Omental fat pad (tissue), 4 donors: ENCODE data around the gene GAL3ST3. TPM values are rescaled to one million over a fixed set of nuclear protein-coding genes. Genes with fewer than 3 reads are reported as not detected.
"Not testable (repeated sequence)": the region's sequence is repeated elsewhere in the genome, so short reads cannot be mapped to it uniquely, and the experiment has no call there.

Experiments used
- ATAC-seq: fragments of 150-250 bp; one replicate; pipeline ENCODE4 v1.9.1; 2016; ENCODE audit warnings: mild to moderate bottlenecking, moderate library complexity; ENCODE audit not compliant: low FRiP score
- DNase-seq: peaks from one replicate; pipeline ENCODE4 v3.0.0-alpha.2; 2019; ENCODE audit warnings: low spot score
- total RNA-seq, 4 donors: library from RNA; depleted of rRNA; stranded (reverse); fragments of >200 nt; gene quantifications; one replicate each; pipeline ENCODE4 v1.1.0, GENCODE V29; 2016
- TF ChIP-seq, protein P1 (sequence below), 3 donors: fragments of 450-650 bp; IDR thresholded peaks; one replicate each; pipeline ENCODE4 v1.5.1; 2016 to 2017; ENCODE audit warnings: antibody characterized with exemption in 3 of 3, mild to moderate bottlenecking in 3 of 3, moderate library complexity in 2 of 3

Gene GAL3ST3
- total RNA-seq, 4 donors from 2014 or later: 0.19 to 1.2 TPM; not detected in 2

DNA sequence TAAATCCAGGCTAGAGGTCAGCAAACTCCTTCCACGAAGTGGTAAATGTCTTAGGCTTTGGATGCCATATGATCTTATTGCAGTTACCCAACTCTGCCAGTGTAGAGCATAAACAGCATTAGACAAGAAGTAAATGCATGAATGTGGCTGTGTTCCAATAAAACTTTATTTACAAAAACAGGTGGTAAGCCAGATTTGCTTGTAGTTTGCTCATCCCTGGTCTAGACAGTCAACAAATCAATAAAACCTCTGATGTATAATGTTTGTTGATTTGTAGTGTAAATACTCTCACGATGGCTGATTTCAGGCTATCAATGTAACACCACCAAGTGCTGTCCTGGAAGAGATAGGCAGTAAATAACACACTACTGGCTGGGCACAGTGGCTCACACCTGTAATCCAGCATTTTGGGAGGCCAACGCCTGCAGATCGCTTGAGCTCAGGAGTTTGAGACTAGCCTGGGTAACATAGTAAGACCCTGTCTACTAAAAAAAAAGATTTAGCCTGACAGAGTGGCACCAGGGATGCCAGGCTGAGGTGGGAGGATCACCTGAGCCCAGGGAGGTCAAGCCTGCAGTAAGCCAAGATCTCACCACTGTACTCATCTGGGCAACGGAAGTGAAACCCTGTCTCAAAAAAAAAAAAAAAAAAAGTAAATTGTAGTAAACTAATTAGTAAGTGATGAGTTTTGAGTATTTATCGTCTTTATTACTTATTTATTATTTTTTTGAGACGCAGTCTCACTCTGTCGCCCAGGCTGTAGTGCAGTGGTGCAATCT lies 15.8 kb downstream of the GAL3ST3 start:
- TF ChIP-seq, protein P1, sequence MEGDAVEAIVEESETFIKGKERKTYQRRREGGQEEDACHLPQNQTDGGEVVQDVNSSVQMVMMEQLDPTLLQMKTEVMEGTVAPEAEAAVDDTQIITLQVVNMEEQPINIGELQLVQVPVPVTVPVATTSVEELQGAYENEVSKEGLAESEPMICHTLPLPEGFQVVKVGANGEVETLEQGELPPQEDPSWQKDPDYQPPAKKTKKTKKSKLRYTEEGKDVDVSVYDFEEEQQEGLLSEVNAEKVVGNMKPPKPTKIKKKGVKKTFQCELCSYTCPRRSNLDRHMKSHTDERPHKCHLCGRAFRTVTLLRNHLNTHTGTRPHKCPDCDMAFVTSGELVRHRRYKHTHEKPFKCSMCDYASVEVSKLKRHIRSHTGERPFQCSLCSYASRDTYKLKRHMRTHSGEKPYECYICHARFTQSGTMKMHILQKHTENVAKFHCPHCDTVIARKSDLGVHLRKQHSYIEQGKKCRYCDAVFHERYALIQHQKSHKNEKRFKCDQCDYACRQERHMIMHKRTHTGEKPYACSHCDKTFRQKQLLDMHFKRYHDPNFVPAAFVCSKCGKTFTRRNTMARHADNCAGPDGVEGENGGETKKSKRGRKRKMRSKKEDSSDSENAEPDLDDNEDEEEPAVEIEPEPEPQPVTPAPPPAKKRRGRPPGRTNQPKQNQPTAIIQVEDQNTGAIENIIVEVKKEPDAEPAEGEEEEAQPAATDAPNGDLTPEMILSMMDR (IDR thresholded peaks at IDR 0.05): no peak
- ATAC-seq (no peak), DNase-seq (no peak)

DNA sequence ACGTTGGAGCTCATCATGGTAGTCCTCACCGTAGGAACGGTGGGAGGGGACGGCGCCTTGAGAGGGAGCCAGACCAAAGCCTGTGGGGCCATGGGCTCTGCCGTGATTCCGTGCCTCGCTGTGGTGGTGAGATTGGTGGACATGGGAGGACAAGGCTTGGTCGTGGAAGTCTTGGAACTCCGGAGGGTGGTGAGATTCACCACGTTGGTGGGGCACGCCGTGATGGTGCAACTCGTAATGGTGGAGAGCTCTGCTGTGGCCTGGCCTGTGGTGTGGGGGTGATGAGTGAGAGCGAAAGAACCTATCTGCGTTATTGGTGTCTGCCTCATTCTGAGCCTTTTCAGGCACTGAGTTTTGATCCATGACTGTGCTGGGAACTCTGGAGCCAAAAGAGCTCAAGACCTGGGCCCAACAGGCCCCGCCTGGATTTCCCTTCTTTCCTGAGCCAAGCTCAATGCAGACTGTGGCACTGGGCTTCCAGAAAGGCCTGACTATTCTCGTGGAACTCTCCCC lies 22.9 kb downstream of the GAL3ST3 start, which contains the start of gene CATSPER1:
Gene CATSPER1 (minus strand): TSS at position 463 of the 513 bp plus-strand sequence. CDS start 100 bp downstream, at position 363.
- ATAC-seq: no peak
- DNase-seq: no peak
- TF ChIP-seq, protein P1 (IDR thresholded peaks at IDR 0.05): no peak

- ATAC-seq, DNase-seq: not testable (repeated sequence)
Observed at GRCh38 chr11:66023186-66023440, 25.8 kb downstream of the GAL3ST3 start.

GRCh38 chr11:66022401-66023185 lies 26.4 kb downstream of the GAL3ST3 start:
- DNase-seq (peak; percentile 83), ATAC-seq (peak; percentile 60)
- TF ChIP-seq, protein P1 (IDR thresholded peaks at IDR 0.05): peak in 2 of 3 donors; percentile 47 to 52

GRCh38 chr11:66020618-66021357 lies 28.2 kb downstream of the GAL3ST3 start:
- DNase-seq (no peak), ATAC-seq (no peak)
- TF ChIP-seq, protein P1 (IDR thresholded peaks at IDR 0.05): no peak

DNA sequence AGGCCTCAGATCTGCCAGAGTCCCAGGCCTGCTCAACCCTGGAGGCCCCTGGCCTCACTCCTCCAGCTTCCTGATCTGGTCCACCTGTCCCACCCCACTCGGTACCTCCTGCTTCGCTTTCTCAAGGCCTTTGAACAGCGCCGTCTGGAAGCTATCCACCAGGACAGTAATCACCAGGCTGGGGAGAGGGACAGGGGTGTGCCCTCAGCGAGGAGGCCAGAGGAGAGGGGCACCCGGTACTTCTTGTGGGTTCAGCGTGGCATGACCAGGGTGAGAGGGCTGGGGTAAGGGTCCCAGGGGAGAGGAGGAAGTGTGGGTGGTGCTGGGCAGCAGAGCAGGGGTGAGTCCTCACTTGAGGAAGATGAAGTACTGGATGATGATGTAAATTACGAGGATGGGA lies 28.7 kb downstream of the GAL3ST3 start:
- no peak for ATAC-seq
- TF ChIP-seq, protein P1 (IDR thresholded peaks at IDR 0.05): no peak
- DNase-seq: no peak

GRCh38 chr11:66017321-66017720 lies 31.6 kb downstream of the GAL3ST3 start:
- no peak for ATAC-seq
- DNase-seq: no peak
- TF ChIP-seq, protein P1 (IDR thresholded peaks at IDR 0.05): no peak
